Adrenal gland (tissue), 5 donors: Measurements from ENCODE around the gene SFTPA2.
"Not testable (repeated sequence)": the region's sequence is repeated elsewhere in the genome, so short reads cannot be mapped to it uniquely, and the experiment has no call there.

Experiments
- POLR2A ChIP-seq, 2 donors: fragments of 450-650 bp; IDR thresholded peaks; one replicate each; pipeline ENCODE4 v1.6.1; 2017; ENCODE audit warnings: antibody characterized with exemption in 2 of 2, mild to moderate bottlenecking in 2 of 2, moderate library complexity in 1 of 2
- TF ChIP-seq, protein P1 (sequence below), 6 experiments: fragments of 450-650 bp in 4 of 6; fragments of 200-600 bp in 2 of 6; sonication (generic) in 1 of 6; IDR thresholded peaks; 1 replicate in 5 of 6; 2 replicates in 1 of 6; pipeline versions ENCODE4 v1.5.1 to v1.8.0; 2016 to 2021; ENCODE audit warnings: antibody characterized with exemption in 6 of 6, mild to moderate bottlenecking in 2 of 6, moderate library complexity in 1 of 6
- donor health status: DM: no; HTN: no; CAD: no.

DNA sequence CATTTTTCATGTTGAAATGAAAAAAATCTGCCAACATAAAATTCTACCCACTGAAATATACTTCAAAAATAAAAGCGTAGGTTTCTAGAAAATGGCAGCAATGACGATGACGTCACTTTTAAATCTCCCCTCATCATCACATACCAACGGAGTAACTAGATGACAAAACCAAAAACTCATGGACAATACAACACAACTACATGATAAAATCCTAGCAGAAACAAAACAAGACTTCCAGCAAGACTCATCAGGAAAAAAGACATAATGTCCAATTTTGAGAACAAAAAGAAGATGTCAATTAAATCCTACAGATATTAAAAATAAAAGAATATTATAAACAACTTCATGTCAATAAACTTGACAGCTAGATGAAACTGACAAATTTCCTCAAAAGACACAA is 31.9 kb downstream of the SFTPA2 start:
- TF ChIP-seq, protein P1, sequence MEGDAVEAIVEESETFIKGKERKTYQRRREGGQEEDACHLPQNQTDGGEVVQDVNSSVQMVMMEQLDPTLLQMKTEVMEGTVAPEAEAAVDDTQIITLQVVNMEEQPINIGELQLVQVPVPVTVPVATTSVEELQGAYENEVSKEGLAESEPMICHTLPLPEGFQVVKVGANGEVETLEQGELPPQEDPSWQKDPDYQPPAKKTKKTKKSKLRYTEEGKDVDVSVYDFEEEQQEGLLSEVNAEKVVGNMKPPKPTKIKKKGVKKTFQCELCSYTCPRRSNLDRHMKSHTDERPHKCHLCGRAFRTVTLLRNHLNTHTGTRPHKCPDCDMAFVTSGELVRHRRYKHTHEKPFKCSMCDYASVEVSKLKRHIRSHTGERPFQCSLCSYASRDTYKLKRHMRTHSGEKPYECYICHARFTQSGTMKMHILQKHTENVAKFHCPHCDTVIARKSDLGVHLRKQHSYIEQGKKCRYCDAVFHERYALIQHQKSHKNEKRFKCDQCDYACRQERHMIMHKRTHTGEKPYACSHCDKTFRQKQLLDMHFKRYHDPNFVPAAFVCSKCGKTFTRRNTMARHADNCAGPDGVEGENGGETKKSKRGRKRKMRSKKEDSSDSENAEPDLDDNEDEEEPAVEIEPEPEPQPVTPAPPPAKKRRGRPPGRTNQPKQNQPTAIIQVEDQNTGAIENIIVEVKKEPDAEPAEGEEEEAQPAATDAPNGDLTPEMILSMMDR (IDR thresholded peaks at IDR 0.05), result not testable (repeated sequence)
- TF ChIP-seq POLR2A (IDR thresholded peaks at IDR 0.05), result not testable (repeated sequence)
